HG02885 (cell line): ENCODE measurements around the gene ERN2.
"Not testable (repeated sequence)": the region's sequence is repeated elsewhere in the genome, so short reads cannot be mapped to it uniquely, and the experiment has no call there.

Source experiments
- ATAC-seq: cut with Tn5 transposase; IDR thresholded peaks from one replicate; pipeline ENCODE4 v1.9.1; 2021; ENCODE audit warnings: mild to moderate bottlenecking; ENCODE audit not compliant: unreplicated experiment, poor library complexity

Gene ERN2

DNA sequence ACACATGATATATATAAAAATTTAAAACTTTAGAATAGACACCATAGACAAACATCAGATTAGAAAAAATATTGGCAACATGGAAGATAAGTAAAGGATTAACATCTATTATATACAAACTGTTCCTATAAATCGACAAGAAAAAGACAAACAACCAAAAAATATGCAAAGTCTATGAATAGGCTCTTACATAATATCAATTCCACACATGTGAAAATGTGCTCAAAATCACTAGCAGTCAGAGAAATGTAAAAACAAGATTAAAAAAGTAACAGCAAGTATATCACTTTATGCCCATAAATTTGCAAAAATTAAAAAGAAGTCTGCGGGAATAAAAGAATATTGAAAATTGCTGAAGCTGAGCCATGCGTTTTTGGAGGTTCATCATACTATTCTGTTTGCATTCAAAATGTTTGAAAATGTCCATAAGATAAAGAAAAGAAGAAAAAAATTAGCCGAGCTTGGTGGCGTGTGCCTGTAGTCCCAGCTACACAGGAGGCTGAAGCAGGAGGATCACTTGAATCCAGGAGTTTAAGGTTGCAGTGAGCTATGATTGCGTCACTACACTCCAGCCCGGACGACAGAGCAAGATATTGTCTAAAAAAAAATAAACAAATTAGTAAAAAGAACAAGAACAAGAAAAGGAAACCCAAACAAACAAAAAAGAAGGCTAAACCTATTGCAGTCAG, 11.2 kb upstream of the ERN2 start:
- no peak for ATAC-seq

DNA sequence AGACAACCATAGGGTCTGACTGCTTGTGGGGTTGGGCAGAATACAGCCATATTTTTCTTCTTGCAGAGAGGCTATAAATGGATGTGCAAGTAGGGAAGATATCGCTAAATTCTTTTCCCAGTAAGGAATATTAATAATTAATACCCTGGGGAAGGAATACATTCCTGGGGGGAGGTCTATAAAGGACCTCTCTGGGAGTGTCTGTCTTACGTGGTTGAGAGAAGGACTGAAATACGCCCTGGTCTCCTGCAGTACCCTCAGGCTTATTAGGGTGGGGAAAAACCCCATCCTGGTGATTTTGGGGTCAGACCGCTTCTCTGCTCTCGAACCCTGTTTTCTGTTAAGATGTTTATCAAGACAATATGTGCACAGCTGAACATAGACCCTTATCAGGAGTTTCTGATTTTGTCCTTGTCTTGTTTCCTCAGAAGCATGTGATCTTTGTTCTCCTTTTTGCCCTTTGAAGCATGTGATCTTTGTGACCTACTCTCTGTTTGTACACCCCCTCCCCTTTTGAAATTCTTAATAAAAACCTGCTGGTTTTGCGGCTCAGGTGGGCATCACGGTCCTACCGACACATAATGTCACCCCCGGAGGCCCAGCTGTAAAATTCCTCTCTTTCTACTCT, 9.7 kb upstream of the ERN2 start:
- ATAC-seq = not testable (repeated sequence)

DNA sequence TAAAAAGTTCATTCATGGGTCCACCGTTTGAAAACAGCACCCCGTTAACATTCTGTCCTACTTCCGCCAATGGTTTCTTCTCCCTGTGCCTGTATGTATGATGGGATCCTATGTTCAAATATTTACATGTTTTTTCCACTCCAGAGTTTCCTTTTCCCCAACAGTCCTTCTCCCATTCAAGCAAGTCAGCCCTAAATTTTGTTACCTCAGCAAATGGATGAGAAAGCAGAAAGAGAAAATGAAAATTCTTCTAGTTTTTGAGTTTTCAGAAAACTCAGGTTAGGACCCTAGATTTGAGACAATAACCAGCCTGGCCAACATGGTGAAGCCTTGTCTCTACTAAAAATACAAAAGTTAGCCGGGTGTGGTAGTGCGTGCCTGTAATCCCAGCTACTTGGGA, 3.5 kb upstream of the ERN2 start:
- ATAC-seq = no peak

DNA sequence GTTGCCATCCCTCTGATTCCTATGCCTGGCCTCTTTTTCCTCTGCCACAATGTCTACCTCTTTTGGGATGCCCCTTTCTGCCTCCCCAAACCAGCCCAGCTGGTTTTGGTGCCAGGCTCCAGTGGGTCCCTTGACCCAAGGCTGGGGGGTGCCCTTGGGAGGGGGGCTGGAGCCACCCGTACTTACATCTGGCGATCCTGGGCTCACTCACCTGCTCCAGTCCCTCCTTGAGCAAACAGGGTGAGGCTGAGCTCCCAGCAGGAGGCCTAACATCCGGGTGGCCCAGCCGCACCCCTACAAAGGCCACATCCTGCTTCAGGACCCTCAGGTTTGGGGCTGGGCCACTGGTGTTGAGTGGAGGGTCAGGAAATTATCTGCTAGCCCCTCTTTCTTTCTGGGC, 1.2 kb downstream of the ERN2 start:
- ATAC-seq = no peak

DNA sequence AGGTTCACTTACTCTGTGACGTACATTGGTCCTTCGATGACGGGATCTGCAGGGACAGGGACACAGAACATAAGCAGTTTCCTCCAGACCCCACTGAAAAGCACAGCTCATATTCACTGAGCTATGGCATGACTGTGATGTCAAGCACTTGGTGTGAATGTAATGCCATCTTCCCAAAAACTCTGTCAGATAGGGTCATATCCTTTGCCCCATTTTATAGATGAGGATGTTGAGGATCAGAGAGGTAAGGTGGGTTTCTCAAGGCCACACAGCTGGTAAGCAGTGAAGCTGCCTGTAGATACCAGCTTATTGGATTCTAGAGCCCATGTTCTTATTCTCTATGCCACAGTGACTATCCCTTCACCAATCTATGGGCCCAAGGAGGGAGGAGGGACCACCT, 2.5 kb downstream of the ERN2 start:
- ATAC-seq = no peak

DNA sequence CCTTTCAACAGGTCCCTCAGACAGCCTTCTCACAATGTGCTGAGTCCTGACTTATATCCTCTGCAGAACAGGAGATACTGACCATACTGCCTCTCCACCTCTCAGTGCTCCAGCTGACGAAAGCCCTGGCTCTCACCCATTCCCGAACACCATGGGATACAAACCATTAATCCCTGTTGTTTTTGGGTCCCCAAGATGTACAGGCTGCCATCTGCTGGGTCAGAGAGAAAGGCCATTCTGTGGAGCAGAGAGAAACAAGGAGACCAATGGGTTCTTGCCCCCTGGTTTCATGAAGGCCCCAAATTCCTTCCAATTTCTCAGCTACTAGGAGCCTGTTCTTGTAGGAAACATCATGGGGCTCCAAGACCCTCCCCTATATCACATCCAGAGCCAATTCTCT, 3.0 kb downstream of the ERN2 start:
- ATAC-seq = no peak

DNA sequence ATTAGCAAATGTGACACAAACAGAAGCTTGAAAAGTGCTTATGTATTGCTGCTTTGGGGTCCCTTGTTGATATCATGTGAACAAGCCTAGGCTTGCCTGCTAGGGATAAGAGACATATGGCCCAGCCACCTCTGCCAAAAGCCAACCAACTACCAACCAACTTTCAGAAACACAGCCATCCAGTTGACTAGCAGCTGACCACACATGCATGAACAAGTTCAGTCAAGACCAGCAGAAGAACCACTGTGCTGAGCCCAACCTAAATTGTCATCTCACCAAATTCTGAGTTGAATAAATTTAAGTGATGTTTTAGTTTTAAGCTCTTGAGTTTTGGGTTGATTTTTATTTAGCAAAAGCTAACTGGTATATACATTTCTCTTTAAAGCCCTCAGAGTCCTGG, 3.5 kb downstream of the ERN2 start:
- ATAC-seq = no peak

DNA sequence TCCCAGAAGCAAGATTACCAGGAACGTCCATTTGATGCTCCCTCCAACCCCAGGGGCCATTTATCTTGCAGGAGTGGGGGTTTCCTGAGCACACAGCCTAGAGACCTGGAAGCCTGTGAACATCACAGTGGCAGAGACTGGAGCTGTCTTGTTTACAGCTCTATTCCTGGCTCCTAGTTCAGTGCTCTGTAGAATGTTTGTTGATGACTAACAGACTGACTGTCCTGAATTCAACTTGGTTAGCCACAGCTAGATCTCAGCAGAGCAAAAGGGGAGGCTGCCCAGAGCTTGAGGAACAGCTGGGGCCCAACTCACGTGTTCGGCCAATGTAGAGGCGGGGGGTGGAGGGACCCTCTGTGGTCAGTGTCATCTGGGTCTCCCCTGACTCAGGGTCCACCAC, 6.6 kb downstream of the ERN2 start:
- ATAC-seq = no peak

DNA sequence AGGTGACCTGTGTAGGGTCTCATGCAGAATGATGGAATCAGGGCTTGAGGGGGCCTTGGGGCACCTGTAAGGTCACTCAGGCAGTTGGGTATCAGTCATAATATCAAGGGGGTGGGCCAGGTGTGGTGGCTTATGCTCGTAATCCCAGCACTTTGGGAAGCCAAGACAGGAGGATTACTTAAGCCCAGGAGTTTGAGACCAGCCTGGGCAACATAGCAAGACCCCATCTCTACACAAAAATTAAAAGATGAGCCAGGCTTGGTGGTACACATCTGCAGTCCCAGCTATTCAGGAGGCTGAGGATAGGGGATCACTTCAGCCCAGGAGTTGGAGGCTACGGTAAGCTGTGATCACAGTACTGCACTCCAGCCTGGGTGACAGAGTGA, 7.5 kb downstream of the ERN2 start:
- no peak for ATAC-seq

DNA sequence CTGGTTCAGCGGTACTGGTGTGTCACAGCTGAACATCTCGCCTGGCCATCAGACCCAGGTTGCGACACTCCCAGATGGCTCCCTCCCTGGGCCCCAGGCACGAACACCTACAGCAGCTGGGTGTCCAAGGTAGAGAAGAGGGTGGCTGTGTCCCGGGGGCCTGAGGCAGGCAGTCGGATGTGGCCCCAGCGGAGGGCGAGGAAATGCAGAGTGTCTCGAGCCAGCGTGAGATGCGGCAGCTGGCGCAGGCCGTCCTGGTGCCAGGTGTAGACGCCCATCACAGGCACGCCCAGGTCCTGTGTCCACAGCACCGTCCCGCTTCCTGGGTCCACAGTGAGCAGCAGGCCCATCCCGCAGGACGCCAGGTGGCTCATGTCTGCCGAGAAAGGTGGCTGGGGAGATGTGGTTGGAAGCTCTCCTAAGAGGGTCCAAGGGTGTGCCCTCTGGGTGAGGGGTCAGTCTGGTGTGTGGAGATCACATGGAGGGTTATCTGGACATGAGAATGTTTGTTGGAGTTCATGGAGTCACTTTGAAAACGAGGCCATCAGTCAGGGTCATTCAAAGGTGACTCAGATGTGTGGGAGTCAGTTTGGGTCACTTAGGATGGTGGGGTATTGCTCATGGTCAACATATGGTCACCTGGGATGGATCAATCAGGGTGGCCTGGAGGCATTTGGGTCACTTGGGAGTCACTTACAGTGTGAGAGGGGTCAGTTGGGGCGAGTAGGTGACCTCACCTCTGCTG, 8.1 kb downstream of the ERN2 start:
- no peak for ATAC-seq

DNA sequence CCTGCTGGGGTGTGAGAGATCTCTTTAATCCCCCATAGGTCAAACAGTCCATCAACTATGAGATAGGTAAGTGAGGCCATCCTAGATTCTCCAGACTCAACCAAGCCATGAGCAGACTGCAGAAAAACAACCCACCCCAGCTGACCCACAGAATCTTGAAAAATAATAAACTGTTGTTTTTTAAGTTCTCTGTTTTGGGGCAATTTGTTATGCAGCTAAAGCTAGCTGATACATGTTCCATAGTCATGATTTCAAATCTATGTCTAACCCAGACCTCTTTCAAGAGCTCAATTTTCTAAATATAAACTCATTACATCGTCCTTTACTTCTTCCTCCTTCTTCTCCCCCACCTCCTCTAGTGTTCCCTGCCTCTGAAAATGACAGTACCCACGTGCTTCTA, 10.1 kb downstream of the ERN2 start:
- no peak for ATAC-seq

DNA sequence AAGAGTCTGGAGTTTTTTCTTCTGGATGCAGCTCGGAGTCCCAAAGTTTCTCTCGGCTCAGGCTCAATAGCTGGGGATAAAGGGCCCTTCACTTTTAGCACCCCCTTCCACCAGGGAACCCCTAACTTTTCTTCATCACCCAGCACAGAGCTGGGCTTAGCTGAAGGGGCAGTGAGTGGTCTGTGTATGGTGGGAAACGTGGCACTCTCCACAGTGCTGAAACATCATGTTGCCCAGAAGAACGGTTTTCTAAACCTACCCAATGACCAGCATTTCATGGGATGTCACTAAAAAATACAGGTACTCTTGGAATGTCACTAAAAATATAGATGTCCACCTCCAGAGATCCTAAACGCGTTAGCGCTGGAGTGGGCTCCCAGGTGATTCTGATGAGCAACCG, 12.0 kb downstream of the ERN2 start:
- no peak for ATAC-seq

DNA sequence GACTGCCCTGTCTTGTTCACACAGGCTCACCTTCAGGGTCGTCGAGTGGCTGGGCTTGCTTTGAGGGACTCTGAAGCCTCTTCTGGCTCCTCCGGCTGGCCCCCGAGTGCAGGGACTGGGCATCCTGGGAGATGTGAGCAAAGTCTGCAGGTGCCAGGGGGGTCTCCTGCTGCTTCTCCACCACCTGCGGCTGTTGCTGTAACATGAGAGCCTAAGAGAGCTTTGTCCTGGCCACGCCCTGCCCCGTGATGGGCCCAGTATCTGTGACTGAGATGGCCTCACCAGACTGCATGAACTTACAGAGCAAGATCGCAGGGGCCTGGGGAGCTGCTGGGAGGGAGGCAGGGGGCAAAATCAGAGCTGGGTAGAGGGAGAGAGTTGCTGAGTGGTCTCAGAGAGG, 12.5 kb downstream of the ERN2 start:
- ATAC-seq = no peak

DNA sequence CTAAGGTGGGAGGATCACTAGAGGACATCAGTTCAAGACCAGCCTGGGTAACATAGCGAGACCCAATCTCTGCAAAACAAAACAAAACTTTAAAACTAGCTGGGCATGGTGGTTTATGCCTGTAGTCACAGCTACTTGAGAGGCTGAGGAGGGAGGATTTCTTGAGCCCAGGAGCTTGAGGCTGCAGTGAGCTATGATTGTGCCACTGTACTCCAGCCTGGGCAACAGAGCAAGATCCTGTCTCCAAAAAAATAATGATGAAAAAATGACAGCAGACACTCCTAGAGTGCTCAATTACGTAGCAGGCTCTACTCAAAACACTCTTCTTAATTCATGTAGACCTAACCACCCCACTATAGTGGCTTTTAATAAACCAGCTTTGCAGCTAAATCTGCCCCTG, 12.9 kb downstream of the ERN2 start:
- no peak for ATAC-seq

DNA sequence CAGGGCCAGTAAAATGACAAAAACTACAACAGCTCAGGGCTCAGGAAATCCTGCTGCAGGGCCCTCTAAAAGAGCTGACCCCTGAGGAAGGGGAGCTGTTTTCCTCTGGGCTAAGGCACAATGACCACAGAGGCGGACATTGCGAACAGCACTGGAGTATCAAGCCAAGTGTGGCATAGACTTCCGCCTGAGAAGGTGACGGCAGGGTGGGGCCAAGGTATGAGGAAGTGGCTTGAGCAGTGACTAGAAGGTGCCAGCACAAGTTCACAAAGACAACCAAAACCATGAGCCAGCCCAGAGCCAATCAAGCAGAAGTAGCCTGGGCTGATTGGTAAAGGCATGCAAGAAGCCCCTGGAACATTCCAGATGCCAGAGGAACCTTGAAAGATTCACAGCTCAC, 13.9 kb downstream of the ERN2 start:
- ATAC-seq = no peak

DNA sequence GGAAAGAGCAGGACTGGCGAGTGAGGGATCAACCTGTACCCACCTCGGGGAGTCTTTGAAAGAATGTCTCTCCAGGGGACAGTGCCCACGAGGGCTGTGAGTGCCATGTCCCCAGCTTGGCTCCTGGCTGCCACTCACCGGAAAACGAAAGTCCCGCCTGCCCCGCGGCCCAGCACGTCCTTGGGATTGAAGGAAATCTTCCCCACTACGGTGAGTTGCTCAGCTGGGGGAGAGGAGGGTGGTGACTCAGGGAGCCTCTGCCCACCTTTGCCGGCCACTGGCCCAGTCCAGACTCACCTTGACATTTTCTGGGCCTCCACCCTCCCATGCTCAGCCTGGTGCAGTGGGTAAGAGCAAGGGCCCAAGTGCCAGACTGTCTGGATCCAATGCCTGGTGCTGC, 17.3 kb downstream of the ERN2 start:
- ATAC-seq = no peak

DNA sequence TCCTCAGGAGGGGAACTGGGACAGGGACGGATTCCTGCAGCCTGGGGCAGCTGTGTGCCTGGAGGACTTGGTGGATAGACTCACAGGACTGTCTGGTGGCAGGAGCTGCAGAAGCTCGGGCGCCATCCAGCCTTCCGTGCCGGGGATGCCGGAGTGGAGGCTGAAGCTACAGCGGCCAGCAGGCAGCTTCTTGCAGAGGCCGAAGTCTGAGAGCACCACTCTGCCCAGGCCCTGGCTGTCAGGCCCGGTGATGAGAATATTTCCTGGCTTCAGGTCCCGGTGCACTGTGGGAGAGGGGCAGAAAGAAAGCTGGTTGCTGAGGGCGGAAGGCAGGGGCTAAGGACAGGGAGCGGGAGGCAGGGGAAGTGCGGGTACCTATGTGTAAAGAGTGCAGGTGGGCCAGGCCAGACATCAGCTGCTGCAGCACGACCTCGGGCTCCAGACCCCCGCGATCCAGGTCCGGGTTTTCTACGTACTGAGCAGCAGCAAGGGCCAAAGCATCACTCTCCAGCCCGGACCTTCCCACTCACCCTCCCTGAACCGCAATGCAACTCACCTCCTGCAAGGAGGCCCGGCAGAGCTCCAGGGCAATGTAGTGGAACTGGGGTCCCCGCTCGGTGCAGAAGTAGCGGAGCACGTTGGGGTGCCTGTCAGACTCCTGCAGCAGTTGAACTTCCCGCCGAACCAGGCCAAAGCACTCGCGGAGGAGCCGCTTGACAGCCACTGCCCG, 18.2 kb downstream of the ERN2 start:
- ATAC-seq = no peak

DNA sequence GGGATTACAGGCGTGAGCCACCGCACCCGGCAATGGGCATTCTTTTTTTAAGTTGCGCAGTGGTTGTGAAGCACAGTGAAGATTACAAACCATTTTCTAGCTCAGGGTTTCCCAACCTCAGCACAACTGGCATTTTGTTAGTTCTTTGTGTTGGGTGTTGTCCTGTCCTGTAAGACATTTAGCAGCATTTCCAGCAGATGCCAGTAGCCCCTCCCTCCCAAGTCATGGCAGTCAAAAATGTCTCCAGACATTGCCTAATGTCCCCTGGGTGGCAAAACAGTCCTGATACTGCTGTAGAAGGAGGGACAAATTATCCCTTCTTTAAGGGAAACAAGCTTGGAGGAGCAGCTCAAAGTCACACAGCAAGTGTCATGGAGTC, 18.8 kb downstream of the ERN2 start:
- no peak for ATAC-seq

DNA sequence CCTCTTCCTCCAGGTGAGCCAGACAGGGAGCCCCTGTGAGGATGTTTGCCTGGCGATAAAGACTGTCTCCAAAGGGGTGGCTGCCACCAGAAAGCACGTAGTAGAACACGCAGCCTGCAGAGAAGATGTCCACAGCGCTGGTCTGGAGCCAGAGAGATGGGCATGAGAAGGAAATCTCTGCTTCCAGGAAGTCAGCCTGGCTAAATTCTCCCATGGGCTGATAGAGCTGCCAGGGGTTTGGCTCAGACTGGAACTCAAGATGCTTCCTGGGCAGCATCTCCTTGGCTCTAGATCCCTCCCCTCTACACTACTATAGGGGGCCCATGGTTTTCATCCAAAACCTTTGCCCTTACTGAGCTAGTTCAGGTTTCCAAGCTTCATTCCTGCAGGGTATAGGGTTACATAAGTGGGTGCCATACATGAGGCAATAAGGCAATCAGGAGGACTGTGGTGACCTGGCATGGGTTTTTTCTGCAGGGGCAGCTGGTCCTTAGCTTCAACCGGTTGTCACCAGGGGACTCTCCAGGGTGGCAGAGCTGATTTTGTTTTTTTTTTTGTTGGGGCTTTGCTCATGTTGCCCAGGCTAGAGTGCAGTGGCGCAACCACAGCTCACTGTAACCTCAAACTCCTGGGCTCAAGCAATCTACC, 20.7 kb downstream of the ERN2 start:
- no peak for ATAC-seq

DNA sequence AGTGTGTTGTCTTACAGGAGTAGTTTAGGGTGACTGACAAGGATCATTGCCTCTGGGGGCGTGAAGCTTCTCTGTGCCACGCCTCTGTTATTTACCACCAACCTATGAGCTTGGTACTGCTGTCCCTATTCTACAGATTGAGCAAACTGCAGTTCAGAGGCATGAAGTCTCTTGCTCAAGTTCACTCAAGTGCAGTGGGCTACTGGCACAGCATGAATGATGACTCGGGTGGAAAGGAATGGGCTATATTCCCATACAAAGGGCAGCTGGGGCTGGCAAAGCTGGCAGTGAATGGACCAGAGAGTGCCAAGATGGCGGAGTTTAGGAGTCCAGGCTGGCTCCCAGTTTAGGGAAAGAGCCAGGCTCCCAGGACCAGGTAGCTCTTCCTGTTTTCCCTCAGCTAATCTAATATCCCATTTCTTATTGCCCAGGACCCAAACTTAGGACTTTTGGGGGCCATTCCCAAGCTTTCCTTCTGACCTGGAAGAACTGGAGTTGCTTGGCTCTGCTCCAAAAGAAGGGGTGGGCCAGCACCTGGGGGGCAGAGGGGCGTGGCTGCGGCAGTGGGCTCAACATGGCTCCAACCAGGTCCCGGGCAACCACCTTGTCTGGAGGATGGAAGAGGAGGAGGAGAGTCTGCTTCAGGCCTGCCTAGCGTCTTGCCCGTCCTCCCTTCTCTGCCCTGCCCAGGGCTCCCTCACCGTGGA, 21.4 kb downstream of the ERN2 start:
- ATAC-seq = no peak
